Medulla oblongata (tissue), 1 donor: ENCODE results near the gene ARL4C.
"Not testable (repeated sequence)": the region's sequence is repeated elsewhere in the genome, so short reads cannot be mapped to it uniquely, and the experiment has no call there.

Experiments used
- DNase-seq: peaks from one replicate; pipeline ENCODE4 v3.0.0-alpha.2; 2015; ENCODE audit errors: extremely low spot score

Gene ARL4C

DNA sequence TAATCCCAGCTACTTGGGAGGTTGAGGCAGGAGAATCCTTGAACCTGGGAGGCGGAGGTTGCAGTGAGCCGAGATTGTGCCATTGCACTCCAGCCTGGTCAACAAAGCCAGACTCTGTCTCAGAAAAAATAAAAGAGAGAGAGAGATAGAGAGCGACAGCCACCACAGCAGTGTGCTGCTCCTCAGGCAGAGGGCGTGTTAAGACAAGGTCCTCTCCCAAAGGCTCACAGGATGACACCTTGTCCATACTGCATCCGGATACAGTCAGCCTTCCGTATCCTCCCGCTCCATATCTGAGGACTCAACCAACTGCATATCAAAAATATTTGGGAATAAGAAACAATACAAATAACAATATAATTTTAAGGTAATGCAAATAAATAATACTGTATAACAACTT is 20.1 kb downstream of the ARL4C start:
- no peak for DNase-seq

DNA sequence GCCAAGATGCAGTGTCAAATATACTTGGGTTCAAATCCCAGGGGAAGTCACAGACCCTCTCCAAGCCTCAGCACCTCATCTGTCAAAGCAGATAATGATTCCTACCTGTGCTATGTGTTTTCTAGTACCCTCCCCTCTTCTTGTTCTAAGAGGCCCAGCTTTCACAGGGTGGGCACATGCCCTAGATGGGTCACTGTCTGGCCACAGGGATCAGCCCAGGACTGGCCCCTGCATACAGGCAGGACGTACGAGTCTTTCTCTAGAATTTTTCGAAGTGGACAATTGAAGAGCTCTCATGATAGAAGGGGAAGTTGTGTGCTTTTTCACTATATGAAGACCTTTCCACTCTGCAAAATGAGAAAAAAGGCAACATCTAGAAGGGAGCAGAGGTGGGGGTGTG is 22.2 kb downstream of the ARL4C start:
- no peak for DNase-seq

DNA sequence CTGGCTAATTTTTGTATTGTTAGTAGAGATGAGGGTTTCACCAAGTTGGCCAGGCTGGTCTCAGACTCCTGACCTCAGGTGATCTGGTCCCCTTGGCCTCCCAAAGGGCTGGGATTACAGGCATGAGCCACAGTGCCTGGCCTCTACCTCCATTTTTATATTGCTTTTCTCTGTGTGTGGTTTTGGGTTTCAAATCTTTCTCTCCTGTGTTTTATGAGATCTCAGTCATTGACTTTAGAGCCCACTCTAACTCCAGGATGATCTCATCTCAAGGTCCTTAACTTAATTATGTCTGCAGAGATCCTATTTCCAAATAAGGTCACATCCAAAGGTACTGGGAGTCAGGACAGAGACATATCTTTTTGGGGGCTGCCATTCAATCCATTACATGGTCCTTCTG is 24.7 kb downstream of the ARL4C start:
- no peak for DNase-seq

DNA sequence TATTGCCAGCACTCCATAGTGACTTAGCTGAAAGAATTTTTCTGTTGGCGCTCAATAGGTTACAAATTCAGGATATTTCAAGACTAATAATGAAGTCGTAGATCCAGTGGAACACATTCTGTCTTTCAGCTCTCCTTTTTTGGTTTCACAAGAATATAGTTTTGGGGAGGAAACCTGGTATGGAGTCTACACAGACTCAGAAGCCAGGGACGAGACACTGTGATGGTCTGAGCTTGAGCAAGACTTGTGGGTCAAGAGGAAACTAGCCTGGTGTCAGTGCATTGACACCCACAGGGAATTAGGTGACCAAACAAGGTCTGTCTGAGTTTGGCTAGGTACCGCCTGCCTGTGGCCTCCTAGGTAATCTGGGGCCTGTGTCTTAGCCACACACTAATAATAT is 26.9 kb downstream of the ARL4C start:
- no peak for DNase-seq

DNA sequence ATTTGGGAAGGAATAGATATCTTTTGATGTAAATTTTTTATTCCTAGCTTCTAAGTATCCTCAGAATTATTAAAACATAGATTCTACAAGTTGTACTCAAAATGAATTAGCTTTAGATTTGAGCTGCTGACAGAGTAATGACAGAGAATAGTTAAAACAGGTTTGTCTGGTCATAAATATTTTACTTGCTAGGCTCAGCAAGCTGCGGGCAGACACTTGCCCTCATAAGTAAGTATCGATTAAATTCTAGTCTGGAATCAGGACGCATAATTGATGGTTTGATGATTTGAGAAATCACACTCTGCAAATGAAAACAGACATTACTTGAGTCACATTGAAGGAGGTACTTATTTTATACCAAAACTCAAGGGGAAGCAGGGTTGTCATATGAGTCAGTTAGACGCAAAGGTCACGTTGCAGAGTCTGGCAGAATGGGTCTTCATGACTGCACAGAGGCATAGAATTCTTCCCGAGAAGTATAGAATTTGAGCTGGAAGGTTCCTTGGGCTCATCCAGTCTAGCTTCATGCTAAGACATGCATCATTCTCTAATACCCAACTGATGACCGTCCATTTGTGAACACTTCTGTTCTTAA is 27.5 kb downstream of the ARL4C start:
- no peak for DNase-seq

DNA sequence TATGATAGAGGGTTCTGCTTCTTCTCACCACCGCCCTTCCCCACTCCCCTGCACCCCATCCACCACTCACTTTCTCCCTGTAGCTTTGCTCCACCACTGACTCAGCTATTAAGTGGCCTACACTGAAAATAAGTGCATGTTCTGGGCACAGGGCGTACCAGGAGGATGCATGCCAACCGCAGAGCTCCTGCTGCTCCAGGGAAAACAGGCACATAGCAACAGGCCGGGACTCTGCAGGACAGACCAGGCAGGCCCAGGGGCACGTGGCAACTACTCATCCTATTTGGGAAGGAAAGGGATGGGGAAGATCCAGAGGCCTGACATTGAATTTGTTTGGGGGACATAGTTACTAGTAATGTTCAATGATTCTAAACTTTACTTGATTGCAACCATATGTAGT is 28.4 kb downstream of the ARL4C start:
- DNase-seq = no peak

DNA sequence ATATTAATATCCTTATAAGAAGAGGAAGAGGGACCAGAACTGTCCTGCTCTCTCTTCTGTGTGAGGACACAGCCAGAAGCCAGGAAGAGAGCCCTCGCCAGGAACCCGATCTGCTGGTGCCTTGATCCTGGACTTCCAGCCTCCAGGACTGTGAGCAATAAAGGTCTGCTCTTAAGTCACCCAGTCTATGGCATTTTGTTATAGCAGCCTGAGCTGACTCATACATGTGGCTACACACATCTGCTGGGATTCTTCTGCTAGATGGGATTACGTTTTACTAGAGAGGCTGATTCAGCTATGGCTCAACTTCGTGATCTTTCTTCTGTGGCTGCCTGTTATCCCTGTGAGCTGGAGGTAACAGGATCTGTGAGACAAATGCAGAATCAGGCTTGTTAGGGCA is 29.6 kb downstream of the ARL4C start:
- DNase-seq = no peak

DNA sequence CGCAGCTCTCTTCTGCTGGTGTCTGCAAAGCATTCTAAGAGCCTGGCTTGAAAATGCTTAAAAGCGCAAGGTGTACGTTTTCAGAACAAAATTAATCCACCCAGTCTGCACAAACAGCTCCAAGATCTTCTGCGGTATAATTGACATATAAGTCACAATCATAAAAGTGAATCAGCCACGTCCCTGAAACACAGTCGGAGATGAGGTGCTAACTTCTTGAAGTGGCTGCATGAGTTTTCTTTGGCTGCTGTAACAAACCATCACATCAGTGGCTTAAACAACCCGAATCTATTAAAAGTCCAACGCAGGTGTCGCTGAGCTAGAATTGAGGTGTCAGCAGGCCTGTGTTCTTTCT is 32.6 kb downstream of the ARL4C start:
- DNase-seq = no peak

DNA sequence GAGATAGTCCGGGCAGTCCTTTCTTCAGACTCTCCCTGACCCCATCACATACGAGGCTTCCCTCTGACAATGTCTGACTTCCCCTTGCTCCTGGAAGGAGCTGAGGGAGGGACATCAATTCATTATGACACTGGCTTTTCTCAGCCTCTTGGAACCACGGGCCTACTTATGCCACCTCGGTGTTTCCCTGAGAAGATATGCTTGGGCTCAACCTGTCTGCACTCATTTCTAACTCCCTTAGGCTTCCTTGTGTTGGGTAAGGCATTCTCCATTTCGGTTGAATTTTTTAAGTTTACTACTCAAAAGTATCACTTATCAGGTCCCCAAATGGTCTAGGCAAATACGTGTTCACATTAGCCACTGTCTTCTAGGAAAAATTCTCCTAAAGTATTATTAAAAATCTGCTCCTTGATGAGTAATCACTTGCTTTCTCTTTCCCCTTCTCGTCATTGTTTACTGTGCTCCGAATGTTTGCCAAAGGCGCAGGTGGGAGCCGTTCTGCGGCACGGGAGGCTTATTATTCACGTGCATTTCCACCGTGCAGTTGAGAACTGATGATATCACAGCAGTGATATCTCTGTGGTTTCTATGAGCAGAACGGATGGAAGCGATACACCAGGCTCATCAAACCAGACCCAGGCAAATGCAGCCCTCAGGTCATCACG is 33.1 kb downstream of the ARL4C start:
- no peak for DNase-seq

DNA sequence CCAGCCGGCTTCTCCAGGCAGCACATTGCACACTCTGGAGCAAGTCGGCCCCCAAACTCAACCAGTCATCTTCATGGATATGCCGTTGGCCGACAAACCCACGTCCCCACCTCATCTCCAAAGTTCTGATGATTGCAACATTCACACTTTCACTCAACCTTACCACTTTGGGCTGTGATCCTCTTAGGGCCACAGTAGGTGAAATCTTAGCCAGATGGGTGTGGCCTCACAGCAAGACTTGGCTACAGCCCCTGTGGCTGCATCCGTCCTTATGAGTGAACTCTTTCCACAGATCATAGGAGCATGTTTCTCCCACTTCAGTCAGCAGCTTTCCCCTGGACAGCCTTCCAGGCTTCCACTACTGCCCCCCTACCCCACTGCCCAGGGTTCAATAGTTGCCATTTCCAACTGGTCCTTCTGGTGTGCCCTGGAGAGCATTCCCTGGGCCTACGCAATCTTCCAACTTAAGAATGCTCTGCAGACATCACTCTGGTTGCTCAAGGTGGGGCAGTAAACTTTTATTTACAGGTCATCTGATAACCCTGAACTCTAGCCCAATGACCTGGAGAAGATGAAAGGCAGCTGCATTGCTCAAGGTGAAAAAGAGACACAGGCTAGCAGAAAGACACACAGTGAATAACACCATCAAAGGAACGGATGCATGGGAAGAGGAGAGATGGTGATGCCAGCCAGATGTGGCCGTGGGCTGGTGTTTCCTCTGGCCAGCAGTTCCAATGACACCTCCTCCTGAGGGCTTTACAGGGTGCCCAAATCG is 34.5 kb downstream of the ARL4C start:
- DNase-seq = no peak

DNA sequence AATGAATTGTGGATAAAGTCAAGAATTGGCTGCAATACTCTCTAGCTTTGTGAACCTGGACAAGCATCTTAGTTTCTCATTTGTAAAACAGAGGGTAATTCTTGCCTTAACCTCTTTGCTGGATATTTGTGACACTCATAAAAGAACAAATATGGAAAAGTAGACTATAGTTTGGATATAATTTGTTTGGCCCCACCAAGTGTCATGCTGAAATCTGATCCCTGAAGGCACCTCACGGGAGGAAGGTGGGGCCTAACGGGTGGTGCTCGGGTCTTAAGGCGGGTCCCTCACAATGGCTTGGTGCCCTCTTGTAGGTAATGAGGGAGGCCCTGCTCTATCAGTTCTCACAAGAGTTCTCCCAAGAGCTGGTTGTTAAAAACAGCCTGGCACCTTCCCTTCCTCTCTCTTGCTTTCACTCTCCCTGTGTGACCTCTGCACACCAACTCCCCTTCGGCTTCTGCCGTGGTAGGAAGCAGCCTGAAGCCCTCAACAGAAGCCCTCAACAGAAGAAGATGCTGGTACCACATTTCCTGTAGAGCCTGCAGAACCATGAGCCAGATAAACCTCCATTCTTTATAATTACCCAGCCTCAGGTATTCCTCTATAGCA is 37.4 kb downstream of the ARL4C start:
- DNase-seq = no peak

DNA sequence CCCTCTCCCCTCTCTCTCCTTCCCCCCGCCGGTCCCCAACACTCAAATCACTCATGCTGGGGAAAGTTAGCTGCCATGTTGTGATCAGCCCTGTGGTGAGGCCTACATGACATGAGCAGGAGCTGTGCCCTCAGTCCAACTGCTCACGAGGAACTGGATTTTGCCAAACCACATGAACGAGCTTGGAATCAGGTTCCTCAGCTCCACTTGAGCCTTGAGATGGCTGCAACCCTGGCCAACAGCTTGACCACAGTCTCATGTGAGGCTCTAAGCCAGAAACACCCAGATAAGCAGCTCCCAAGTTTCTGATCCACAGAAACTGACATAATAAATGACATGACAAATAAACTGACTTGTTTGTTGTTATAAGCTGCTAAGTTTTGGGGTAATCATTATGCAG is 38.4 kb downstream of the ARL4C start:
- no peak for DNase-seq

DNA sequence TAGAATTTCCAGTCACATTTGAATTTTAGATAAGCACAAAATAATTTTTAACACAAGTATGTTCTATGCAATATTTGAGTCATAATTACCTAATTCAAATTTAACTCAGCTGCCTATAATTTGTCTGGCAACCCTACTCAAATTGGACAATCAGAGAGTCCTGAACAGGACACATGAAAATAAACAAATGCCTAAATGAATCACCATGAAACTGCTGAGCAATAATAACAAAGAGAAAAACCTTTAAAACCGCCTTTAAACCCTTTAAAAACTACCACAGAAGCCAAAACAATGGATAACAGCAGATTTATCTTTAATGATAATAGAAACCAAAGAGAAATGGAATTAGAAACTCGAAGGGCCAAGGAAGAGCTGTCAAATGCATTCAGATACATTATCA is 39.5 kb downstream of the ARL4C start:
- no peak for DNase-seq

DNA sequence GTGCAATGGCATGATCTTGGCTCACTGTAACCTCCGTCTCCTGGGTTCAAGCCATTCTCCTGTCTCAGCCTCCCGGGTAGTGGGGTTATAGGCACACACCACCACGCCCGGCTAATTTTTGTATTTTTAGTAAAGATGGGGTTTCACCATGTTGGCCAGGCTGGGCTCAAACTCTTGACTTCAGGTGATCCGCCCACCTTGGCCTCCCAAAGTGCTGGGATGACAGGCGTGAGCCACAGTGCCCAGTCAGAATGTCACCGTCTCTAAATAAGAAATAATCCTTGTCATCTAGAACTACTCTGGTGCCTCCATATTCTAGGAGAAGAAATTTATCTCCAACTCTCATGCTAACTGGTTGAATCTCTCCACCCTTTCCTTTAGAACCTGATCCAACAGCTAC is 41.6 kb downstream of the ARL4C start:
- not testable (repeated sequence) for DNase-seq

DNA sequence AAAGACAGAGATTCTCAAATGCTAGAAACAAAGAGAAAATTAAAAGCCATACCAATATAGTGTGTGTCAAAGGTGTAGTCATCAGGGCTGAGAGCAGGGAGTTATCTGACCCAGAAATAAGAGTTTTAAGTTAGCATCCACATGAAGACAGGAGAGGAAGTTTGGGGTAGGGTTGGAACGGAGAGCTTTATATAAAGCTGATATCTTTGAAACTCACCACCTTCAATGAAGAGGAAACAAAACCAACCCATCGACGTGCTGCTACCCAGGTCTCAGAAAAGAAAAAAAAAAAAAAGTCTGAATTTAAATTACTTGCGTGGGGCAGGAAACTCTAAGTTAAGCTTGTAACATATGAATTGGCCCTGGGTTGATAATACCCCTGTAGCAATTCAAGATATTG is 42.4 kb downstream of the ARL4C start:
- DNase-seq = no peak

DNA sequence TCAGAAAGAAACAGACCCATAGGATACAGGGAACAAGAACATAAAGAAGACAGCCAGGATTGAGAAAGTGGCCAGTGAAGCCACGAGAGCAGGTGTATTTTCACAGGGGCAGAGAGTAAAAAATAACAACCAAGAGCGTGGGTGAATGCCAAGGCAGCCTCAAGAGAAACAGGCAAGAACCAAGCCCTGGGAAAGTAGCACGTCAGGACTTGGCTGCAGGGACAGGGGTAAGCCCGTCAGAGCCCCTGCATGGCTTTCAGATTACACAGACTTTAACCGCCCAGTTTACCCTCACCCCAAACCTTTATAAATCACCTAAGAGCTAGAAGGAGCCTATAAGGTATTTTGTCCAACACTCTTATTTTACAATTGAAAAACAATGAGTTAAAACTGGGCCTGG is 43.7 kb downstream of the ARL4C start:
- DNase-seq = no peak

DNA sequence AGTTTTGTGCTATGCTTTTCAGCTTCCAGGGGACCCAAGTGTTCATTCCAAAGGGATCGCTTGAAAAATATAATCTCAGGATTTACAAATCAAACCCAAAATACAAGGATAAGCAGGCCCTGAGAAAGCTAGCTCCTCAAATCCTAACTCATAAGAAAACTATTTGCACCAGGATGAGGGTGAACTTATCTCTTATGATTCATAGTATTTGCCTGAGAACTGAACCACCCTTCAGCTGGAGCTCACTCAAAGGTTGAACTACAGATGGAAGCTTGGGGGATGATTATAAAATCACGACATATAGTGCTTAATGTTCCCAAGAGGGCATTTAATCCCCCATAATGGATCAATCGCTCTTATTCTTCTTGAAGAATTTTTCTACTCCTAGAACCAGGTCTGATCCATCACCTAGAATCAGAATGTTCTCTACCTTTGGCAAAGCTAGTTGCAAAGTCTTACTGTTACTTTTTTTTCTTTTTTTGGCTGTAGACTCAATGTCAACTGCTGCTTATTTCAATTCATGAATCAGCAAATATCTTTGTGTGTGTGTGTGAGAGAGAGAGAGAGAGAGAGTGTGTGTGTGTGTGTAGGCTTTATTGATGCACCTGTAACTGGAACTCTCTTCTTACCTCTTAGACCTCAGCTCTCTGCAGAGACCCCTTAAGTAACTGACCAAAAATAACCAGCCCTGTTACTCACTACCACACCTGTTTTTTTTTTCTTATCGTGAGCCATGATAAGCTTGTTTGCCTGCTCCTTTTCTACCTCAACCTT is 44.8 kb downstream of the ARL4C start:
- DNase-seq = no peak

DNA sequence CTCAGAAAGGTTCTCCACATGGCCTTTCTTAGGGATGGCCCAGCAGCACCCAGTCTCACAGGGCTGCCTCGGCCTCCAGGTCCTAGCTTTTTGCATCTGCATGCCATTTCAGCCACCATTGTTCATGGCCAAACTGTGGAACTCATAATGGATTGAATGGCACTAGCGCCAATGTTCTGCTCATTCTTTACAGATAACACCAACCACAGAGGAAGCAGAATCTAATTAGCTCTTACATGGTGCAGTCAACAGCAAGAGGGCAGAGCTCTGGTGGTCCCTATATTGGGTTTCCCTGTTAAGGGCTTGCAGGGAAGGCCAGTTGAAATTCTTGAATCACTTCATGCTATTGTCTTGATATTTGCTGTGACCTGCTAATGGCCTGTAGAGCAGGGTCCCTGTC is 45.6 kb downstream of the ARL4C start:
- no peak for DNase-seq

DNA sequence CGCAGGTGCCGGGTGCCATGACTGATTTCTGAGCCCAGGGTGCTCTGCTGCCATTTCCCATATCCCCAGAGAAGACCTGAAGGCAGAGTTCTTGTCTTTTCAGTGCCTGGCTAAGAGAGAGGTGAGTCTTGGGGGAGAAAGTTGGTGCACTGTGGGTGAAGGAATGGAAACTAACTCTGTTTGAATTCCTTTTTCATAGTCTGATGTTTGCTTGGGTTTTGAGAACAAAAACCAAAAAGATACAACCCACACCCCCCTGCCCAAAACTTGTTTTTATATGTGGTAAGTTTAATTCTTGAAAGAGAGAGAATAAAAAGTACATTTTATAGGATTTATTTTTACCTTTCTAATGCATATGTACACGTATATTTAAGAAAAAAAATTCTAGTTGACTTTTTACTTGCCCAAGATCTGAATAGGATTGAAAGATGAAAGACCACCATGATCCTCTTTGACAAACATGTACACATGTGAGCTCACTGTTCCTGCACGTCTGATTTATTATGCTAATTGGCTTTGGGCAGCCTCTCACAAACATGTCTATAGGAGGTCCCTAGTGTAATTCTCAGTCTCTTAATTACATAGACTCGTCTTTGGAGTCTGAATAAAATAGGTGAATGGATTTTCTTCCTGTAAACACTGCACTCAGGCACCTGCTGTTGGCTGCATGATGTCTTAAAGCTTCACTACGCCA is 46.3 kb downstream of the ARL4C start:
- no peak for DNase-seq

DNA sequence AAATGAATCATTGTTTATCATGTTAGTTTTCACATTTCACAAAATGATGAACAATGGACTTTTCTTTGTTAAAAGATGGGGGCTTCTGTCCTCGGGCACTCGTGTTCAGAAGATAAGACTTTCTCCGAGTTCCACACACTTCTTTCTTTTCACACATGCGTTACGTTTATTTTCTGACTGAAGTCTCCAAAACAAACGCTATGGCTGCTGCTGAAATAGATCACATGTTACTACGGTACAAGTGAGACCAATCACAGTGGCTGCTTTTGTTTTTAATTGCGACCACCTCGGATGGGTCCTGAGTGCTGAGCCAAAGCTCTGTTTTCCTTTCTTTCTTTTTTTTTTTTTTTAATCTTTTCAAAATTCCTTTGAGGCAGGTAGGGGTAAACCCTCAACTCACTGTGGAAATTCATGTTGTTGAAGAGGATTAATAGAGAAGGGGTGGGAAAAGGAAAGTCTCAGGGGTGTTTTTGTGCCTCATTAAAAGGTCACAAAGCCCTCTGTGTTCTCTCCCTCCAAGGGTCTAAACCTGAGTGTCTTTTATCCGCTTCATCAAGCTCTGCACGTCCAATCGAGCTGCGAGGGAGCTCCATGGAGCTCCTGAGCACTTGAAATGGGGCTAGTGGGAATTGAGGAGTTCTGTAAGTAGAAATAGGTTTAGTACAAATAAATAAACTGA is 48.2 kb downstream of the ARL4C start:
- DNase-seq = no peak

DNA sequence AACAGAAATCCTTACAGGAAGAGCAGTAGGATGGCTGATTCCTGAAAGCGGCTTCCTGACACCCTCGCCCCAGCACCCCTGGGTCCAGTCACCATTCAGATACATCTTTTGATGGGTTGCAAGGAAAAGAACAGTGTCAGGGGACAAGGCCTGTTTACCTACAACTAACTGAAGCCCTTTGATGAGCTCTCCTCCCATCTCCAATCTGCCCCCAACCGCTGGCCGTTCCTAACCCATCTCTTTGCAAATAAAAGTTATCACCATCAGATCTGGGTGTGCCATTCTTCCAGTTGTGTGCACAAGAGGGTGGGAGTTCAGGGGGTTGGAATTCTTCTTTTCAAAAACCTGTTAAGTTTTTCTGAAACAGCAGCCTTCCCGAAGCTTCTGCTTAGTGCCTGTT is 48.9 kb downstream of the ARL4C start:
- DNase-seq = no peak
